GM12873 (cell line): ENCODE data around the gene MAGT1.

Source experiments
- CTCF ChIP-seq: IDR thresholded peaks from 2 replicates; pipeline ENCODE4 v1.5.1; 2012; ENCODE audit warnings: low read depth, mild to moderate bottlenecking, moderate library complexity, low read length, control low read depth; ENCODE audit not compliant: insufficient read depth; ENCODE audit errors: missing control alignments

MAGT1 gene

GRCh38 chrX:77795124-77795523 is 100.1 kb downstream of the MAGT1 start:
- TF ChIP-seq CTCF, result no peak

- no peak for TF ChIP-seq CTCF
Measured at GRCh38 chrX:77793946-77794345, 101.3 kb downstream of the MAGT1 start.

GRCh38 chrX:77788050-77788449 is 107.2 kb downstream of the MAGT1 start:
- TF ChIP-seq CTCF, result no peak

GRCh38 chrX:77786365-77786680 is 108.9 kb downstream of the MAGT1 start:
- TF ChIP-seq CTCF, result no peak

GRCh38 chrX:77785486-77786364 is 109.5 kb downstream of the MAGT1 start, which contains the start of gene ATRX:
ATRX (minus strand) TSS chrX:77786216; CDS start chrX:77786001, 215 bp downstream.
- TF ChIP-seq CTCF, result no peak

GRCh38 chrX:77779695-77780094 is 115.5 kb downstream of the MAGT1 start:
- TF ChIP-seq CTCF, result no peak

- TF ChIP-seq CTCF, result no peak
Measured at GRCh38 chrX:77776659-77777058, 118.6 kb downstream of the MAGT1 start.
